ENCODE results near the gene USP25. TPM values are rescaled to one million over a fixed set of nuclear protein-coding genes. Genes with fewer than 3 reads are reported as not detected.

USP25 gene
- total and polyA plus RNA-seq, 10 donors: 9.3 to 62.2 (median 48.2) TPM

DNA sequence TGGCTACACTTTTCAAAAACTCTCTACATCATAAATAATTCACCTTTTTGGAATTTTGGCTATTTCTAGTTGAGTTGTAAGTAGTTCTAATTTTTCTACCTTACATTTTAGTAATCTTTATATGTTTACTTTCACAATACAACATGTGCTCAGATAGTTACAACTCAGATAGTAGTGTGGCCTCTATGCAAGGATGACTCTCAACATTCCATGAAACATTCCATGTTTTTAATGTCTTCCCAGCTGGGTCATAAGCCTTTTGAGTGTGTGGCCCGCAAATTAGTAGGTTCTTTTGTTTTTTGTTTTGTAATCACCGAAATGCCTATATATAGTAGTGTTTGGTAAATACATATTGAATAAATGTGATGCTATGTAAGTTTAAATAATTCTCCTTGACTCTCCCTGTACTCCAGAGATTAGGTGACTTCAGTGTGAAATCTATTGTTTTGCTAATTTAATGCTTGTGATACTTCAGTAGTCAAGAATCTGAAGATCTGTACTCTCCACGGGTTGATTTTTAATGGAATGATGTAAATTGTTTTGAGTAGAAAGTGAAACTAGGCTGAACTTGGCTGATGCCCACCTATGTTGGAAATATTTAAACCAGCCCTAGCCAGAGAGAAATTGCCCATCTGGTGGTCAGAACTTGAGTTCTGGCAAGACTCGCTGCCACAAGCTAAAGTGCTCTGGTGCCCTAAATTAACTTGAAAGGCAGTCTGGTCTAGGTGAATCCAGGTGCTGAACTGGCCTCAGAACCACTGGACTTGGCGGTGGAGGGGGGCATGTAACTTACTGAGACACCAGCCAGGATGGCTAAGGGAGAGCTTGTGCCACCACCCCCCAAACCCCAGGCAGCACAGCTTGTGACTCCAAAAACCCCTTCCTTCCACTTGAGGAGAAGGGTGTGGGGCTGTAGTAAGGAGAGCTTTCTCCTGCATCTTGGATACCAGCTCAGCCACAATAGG is 165.6 kb downstream of the USP25 start:
- intact Hi-C loops (cut with DNase I; ENCODE audit: low total_unique reads): no loop called here
- Histone ChIP-seq H3K36me3 (no peaks in the 10 kb centered on the region), H3K4me1 (no peaks in the 10 kb centered on the region), H3K9me3 (peaks cover 0 to 18% (median 7%) of the 10 kb centered on the region in 8 donors), H3K27ac (no peak overlapping the region), H3K4me3 (no peak overlapping the region), H3K27me3 (replicated peaks in 1 of 7) (no peaks in the 10 kb centered on the region)
- TF ChIP-seq POLR2AphosphoS5 (IDR thresholded peaks at IDR 0.05) (no peak), POLR2A (IDR thresholded peaks at IDR 0.05) (no peak)
- TF ChIP-seq, protein P1, sequence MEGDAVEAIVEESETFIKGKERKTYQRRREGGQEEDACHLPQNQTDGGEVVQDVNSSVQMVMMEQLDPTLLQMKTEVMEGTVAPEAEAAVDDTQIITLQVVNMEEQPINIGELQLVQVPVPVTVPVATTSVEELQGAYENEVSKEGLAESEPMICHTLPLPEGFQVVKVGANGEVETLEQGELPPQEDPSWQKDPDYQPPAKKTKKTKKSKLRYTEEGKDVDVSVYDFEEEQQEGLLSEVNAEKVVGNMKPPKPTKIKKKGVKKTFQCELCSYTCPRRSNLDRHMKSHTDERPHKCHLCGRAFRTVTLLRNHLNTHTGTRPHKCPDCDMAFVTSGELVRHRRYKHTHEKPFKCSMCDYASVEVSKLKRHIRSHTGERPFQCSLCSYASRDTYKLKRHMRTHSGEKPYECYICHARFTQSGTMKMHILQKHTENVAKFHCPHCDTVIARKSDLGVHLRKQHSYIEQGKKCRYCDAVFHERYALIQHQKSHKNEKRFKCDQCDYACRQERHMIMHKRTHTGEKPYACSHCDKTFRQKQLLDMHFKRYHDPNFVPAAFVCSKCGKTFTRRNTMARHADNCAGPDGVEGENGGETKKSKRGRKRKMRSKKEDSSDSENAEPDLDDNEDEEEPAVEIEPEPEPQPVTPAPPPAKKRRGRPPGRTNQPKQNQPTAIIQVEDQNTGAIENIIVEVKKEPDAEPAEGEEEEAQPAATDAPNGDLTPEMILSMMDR (IDR thresholded peaks at IDR 0.05 in 8 of 11, conservative IDR thresholded peaks at IDR 0.05 in 3 of 11): no peak
- WGBS, 5 donors: 87 to 96% (median 92%) methylated on average over 4 to 5 of the region's 5 CpGs
- no peak for DNase-seq

DNA sequence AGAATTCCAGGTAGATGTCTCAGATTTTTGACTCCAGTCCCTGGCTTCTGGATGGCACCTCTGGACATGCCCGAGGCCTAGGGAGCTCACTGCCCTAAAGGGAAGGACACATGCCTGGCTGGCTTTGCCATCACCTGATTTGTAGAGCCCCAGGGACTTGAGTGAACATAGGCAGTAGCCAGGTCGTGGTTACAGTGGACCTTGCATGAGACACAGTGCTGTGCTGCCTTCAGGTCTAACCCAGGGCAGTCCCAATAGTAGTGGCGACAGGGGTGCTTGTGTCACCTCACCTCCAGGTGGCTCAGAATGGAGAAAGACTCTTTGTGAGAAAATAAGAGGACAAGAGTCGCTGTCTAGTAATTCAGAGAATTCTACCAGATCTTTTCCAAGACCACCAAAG is 166.7 kb downstream of the USP25 start:
- TF ChIP-seq POLR2A (IDR thresholded peaks at IDR 0.05): no peak
- TF ChIP-seq, protein P1 (IDR thresholded peaks at IDR 0.05 in 8 of 11, conservative IDR thresholded peaks at IDR 0.05 in 3 of 11): no peak
- TF ChIP-seq POLR2AphosphoS5 (IDR thresholded peaks at IDR 0.05): no peak
- peaks cover 0 to 28% (median 15%) of the 10 kb centered on the region in 8 donors for H3K9me3 ChIP-seq
- no peak for DNase-seq
- H3K36me3 ChIP-seq: no peaks in the 10 kb centered on the region
- H3K4me1 ChIP-seq: no peaks in the 10 kb centered on the region
- intact Hi-C loops (cut with DNase I; ENCODE audit: low total_unique reads): no loop called here
- H3K27me3 ChIP-seq (replicated peaks in 1 of 7): no peaks in the 10 kb centered on the region
- WGBS, 5 donors: 85 to 96% (median 89%) methylated on average over 3 to 4 of the region's 4 CpGs
- H3K4me3 ChIP-seq: no peak overlapping the region
- no peak overlapping the region for H3K27ac ChIP-seq

DNA sequence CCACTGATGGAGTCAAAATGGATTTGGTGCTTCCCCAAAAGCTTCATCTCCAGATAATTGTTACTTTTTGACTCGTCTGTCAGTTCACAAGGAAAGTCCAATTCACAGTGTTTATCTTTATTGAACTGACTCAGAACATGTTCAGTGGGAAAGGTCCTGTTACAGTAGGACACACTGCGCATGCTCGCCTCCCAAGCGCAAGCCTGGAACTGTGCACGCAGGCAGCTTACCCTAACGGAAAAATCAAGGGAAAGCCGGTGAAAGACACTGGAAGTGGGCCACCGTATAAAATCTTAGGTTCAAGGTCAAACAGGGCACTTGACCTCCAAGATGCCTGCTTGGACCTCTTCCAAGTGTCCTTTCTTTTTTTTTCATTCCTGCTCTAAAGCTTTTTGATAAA is 174.6 kb downstream of the USP25 start:
- H3K4me3 ChIP-seq: no peak overlapping the region
- whole genome bisulfite sequencing, 5 donors: 72 to 83% (median 77%) methylated on average over 8 of the region's 8 CpGs
- peak; percentile 39 for DNase-seq
- H3K27me3 ChIP-seq (replicated peaks in 1 of 7): no peaks in the 10 kb centered on the region
- TF ChIP-seq POLR2AphosphoS5 (IDR thresholded peaks at IDR 0.05): no peak
- no peak for TF ChIP-seq POLR2A (IDR thresholded peaks at IDR 0.05)
- TF ChIP-seq, protein P1 (IDR thresholded peaks at IDR 0.05 in 8 of 11, conservative IDR thresholded peaks at IDR 0.05 in 3 of 11): no peak
- intact Hi-C loops (cut with DNase I; ENCODE audit: low total_unique reads): no loop called here
- H3K9me3 ChIP-seq: peaks cover 3 to 84% (median 57%) of the 10 kb centered on the region in 8 donors
- H3K27ac ChIP-seq: no peak overlapping the region
- no peaks in the 10 kb centered on the region for H3K36me3 ChIP-seq
- no peaks in the 10 kb centered on the region for H3K4me1 ChIP-seq

DNA sequence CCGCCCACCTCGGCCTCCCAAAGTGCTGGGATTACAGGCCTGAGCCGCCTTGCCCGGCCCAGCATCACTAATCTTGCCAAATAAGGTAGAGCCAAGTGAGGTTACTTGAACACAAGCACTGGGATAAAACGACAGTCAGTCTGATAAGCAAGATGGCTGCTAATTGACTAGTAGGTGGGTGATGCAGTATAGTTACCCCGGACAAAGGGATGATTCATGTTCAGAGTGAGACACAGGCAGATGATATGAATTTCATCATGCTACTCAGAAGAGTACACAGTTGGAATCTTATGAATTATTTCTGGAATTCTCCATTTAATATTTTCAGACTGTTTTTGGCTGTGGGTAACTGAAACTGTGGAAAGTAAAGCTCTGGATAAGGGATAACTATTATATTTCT is 178.4 kb downstream of the USP25 start:
- Histone ChIP-seq H3K4me3 (no peak overlapping the region), H3K27me3 (replicated peaks in 1 of 7) (no peaks in the 10 kb centered on the region), H3K36me3 (no peaks in the 10 kb centered on the region), H3K4me1 (no peaks in the 10 kb centered on the region), H3K9me3 (peaks cover 0 to 77% (median 52%) of the 10 kb centered on the region in 8 donors), H3K27ac (no peak overlapping the region)
- no peak for DNase-seq
- 89 to 96% (median 90%) methylated on average over 6 of the region's 6 CpGs for WGBS, 5 donors
- TF ChIP-seq POLR2A (IDR thresholded peaks at IDR 0.05) (no peak), POLR2AphosphoS5 (IDR thresholded peaks at IDR 0.05) (no peak)
- TF ChIP-seq, protein P1 (IDR thresholded peaks at IDR 0.05 in 8 of 11, conservative IDR thresholded peaks at IDR 0.05 in 3 of 11): no peak
- intact Hi-C loops (cut with DNase I; ENCODE audit: low total_unique reads): no loop called here
